HUES6 (cell line): ENCODE data around the gene MYO18B.

Experiments
- H3K27ac ChIP-seq: 2 replicates; pipeline ENCODE4 v1.7.0; 2013; ENCODE audit warnings: low read depth, mild to moderate bottlenecking, low read length, inconsistent platforms
- H3K27me3 ChIP-seq: 2 replicates; pipeline ENCODE4 v1.6.1; 2013; ENCODE audit warnings: low read length; ENCODE audit not compliant: control insufficient read depth, insufficient read depth
- H3K36me3 ChIP-seq: 2 replicates; pipeline ENCODE4 v1.6.1; 2013; ENCODE audit warnings: low read length; ENCODE audit not compliant: control insufficient read depth, insufficient read depth
- H3K4me1 ChIP-seq: 2 replicates; pipeline ENCODE4 v1.6.1; 2013; ENCODE audit warnings: low read length; ENCODE audit not compliant: control insufficient read depth, insufficient read depth
- H3K4me3 ChIP-seq: 2 replicates; pipeline ENCODE4 v1.5.1; 2013; ENCODE audit warnings: low read depth, low read length
- H3K9ac ChIP-seq: one replicate; pipeline ENCODE4 v1.6.1; 2013; ENCODE audit warnings: mild to moderate bottlenecking, low read length
- H3K9me3 ChIP-seq: 2 replicates; pipeline ENCODE4 v1.6.1; 2013; ENCODE audit warnings: low read depth, low read length; ENCODE audit not compliant: control insufficient read depth, insufficient read depth

The MYO18B gene

GRCh38 chr22:25929321-25929878 is 187.4 kb downstream of the MYO18B start:
- Histone ChIP-seq H3K4me3 (no peak overlapping the region), H3K9me3 (peaks cover 3% of the 10 kb centered on the region; the same call in 1 of the 2 replicates), H3K36me3 (no peaks in the 10 kb centered on the region), H3K27ac (no peak overlapping the region), H3K4me1 (peaks cover 30% of the 10 kb centered on the region), H3K9ac (no peak overlapping the region), H3K27me3 (no peaks in the 10 kb centered on the region)

- H3K27me3 ChIP-seq, result no peaks in the 10 kb centered on the region
- H3K27ac ChIP-seq, result no peak overlapping the region
- H3K4me3 ChIP-seq, result no peak overlapping the region
- H3K9ac ChIP-seq, result no peak overlapping the region
- H3K36me3 ChIP-seq, result no peaks in the 10 kb centered on the region
- peaks cover 3% of the 10 kb centered on the region; the same call in 1 of the 2 replicates for H3K9me3 ChIP-seq
- H3K4me1 ChIP-seq, result peaks cover 34% of the 10 kb centered on the region
Measured at GRCh38 chr22:25930083-25930482, 188.1 kb downstream of the MYO18B start.

- H3K27me3 ChIP-seq, result no peaks in the 10 kb centered on the region
- no peak overlapping the region for H3K27ac ChIP-seq
Measured at GRCh38 chr22:25930788-25931310, 188.9 kb downstream of the MYO18B start.

GRCh38 chr22:25933158-25933788 is 191.3 kb downstream of the MYO18B start:
- Histone ChIP-seq H3K27me3 (no peaks in the 10 kb centered on the region), H3K9ac (no peak overlapping the region), H3K4me1 (peaks cover 49% of the 10 kb centered on the region), H3K36me3 (no peaks in the 10 kb centered on the region), H3K27ac (no peak overlapping the region), H3K4me3 (no peak overlapping the region), H3K9me3 (peaks cover 3% of the 10 kb centered on the region; the same call in 1 of the 2 replicates)

More at GRCh38 chr22:25930788-25931310, 188.9 kb downstream of the MYO18B start:
- no peak overlapping the region for H3K4me3 ChIP-seq
- peaks cover 41% of the 10 kb centered on the region for H3K4me1 ChIP-seq
- H3K9me3 ChIP-seq, result peaks cover 3% of the 10 kb centered on the region; the same call in 1 of the 2 replicates
- no peaks in the 10 kb centered on the region for H3K36me3 ChIP-seq
- no peak overlapping the region for H3K9ac ChIP-seq

- H3K9me3 ChIP-seq, result peaks cover 3% of the 10 kb centered on the region; the same call in 1 of the 2 replicates
- no peaks in the 10 kb centered on the region for H3K27me3 ChIP-seq
- peak overlapping the region; percentile 27 for H3K4me3 ChIP-seq
- peak overlapping the region; percentile 21 for H3K9ac ChIP-seq
- peaks cover 39% of the 10 kb centered on the region for H3K4me1 ChIP-seq
- H3K27ac ChIP-seq, result peak overlapping the region; percentile 65; the same call in 1 of the 2 replicates
- H3K36me3 ChIP-seq, result no peaks in the 10 kb centered on the region
Measured at GRCh38 chr22:25935266-25936058, 193.5 kb downstream of the MYO18B start.

GRCh38 chr22:25938151-25938550 is 196.2 kb downstream of the MYO18B start:
- Histone ChIP-seq H3K4me1 (peaks cover 61% of the 10 kb centered on the region), H3K36me3 (no peaks in the 10 kb centered on the region), H3K27ac (no peak overlapping the region), H3K9ac (no peak overlapping the region), H3K27me3 (no peaks in the 10 kb centered on the region), H3K4me3 (no peak overlapping the region), H3K9me3 (peaks cover 3% of the 10 kb centered on the region; the same call in 1 of the 2 replicates)

- H3K27me3 ChIP-seq, result no peaks in the 10 kb centered on the region
- H3K27ac ChIP-seq, result no peak overlapping the region
Measured at GRCh38 chr22:25939384-25939783, 197.4 kb downstream of the MYO18B start.

GRCh38 chr22:25940479-25940878 is 198.5 kb downstream of the MYO18B start:
- Histone ChIP-seq H3K27me3 (no peaks in the 10 kb centered on the region), H3K4me3 (no peak overlapping the region), H3K27ac (no peak overlapping the region), H3K9ac (no peak overlapping the region), H3K9me3 (no peaks in the 10 kb centered on the region), H3K4me1 (peaks cover 51% of the 10 kb centered on the region), H3K36me3 (no peaks in the 10 kb centered on the region)

More at GRCh38 chr22:25939384-25939783, 197.4 kb downstream of the MYO18B start:
- no peaks in the 10 kb centered on the region for H3K9me3 ChIP-seq
- peaks cover 59% of the 10 kb centered on the region for H3K4me1 ChIP-seq
- no peak overlapping the region for H3K4me3 ChIP-seq
- no peak overlapping the region for H3K9ac ChIP-seq
- no peaks in the 10 kb centered on the region for H3K36me3 ChIP-seq

GRCh38 chr22:25941365-25941960 is 199.5 kb downstream of the MYO18B start:
- H3K4me3 ChIP-seq, result no peak overlapping the region
- no peaks in the 10 kb centered on the region for H3K27me3 ChIP-seq
- H3K27ac ChIP-seq, result no peak overlapping the region
- H3K9ac ChIP-seq, result no peak overlapping the region
- H3K9me3 ChIP-seq, result no peaks in the 10 kb centered on the region
- no peaks in the 10 kb centered on the region for H3K36me3 ChIP-seq
- peaks cover 41% of the 10 kb centered on the region for H3K4me1 ChIP-seq

- Histone ChIP-seq H3K4me1 (peaks cover 41% of the 10 kb centered on the region), H3K9me3 (no peaks in the 10 kb centered on the region), H3K36me3 (no peaks in the 10 kb centered on the region), H3K4me3 (no peak overlapping the region), H3K27me3 (no peaks in the 10 kb centered on the region), H3K9ac (no peak overlapping the region), H3K27ac (no peak overlapping the region)
Measured at GRCh38 chr22:25942115-25942855, 200.3 kb downstream of the MYO18B start.
